AG20443 (cell line): ENCODE results near the gene PHACTR3.
"Not testable (repeated sequence)": the region's sequence is repeated elsewhere in the genome, so short reads cannot be mapped to it uniquely, and the experiment has no call there.

Source experiments
- DNase-seq: peaks from one replicate; pipeline ENCODE4 v3.0.0; 2012; ENCODE audit warnings: low spot score, mixed read lengths

The PHACTR3 gene

GRCh38 chr20:59829786-59830664 lies 225.7 kb downstream of the PHACTR3 start:
- DNase-seq = peak; percentile 6

- no peak for DNase-seq
Observed at GRCh38 chr20:59830665-59831023, 226.3 kb downstream of the PHACTR3 start.

- no peak for DNase-seq
Observed at GRCh38 chr20:59831024-59831915, 226.9 kb downstream of the PHACTR3 start.

GRCh38 chr20:59831916-59832270 lies 227.6 kb downstream of the PHACTR3 start:
- peak; percentile 17 for DNase-seq

GRCh38 chr20:59832406-59833363 lies 228.3 kb downstream of the PHACTR3 start:
- DNase-seq = no peak

GRCh38 chr20:59835057-59835447 lies 230.7 kb downstream of the PHACTR3 start:
- DNase-seq = no peak

- peak; percentile 74 for DNase-seq
Observed at GRCh38 chr20:59835448-59836395, 231.4 kb downstream of the PHACTR3 start.

- no peak for DNase-seq
Observed at GRCh38 chr20:59836767-59837166, 232.4 kb downstream of the PHACTR3 start.

GRCh38 chr20:59837623-59838394 lies 233.5 kb downstream of the PHACTR3 start:
- DNase-seq = no peak

- no peak for DNase-seq
Observed at GRCh38 chr20:59839400-59839799, 235.1 kb downstream of the PHACTR3 start.

GRCh38 chr20:59845472-59845871 lies 241.1 kb downstream of the PHACTR3 start:
- DNase-seq = no peak

- no peak for DNase-seq
Observed at GRCh38 chr20:59848182-59848581, 243.8 kb downstream of the PHACTR3 start.

GRCh38 chr20:59850018-59850641 lies 245.8 kb downstream of the PHACTR3 start:
- DNase-seq = peak; percentile 44

GRCh38 chr20:59856526-59856925 lies 252.2 kb downstream of the PHACTR3 start:
- DNase-seq = not testable (repeated sequence)

- DNase-seq = not testable (repeated sequence)
Observed at GRCh38 chr20:59856941-59857340, 252.6 kb downstream of the PHACTR3 start.

- DNase-seq = no peak
Observed at GRCh38 chr20:59857966-59858365, 253.6 kb downstream of the PHACTR3 start.

GRCh38 chr20:59858425-59858824 lies 254.1 kb downstream of the PHACTR3 start:
- no peak for DNase-seq

- no peak for DNase-seq
Observed at GRCh38 chr20:59861401-59861800, 257.1 kb downstream of the PHACTR3 start.

- DNase-seq = no peak
Observed at GRCh38 chr20:59863058-59863457, 258.7 kb downstream of the PHACTR3 start.
